Midbrain (tissue), 1 donor: ENCODE results near the gene GPC1.
"Not testable (repeated sequence)": the region's sequence is repeated elsewhere in the genome, so short reads cannot be mapped to it uniquely, and the experiment has no call there.

Experiments used
- DNase-seq: peaks from one replicate; lab custom pipeline; 2025; lab: John Stamatoyannopoulos, UW

The GPC1 gene

GRCh38 chr2:240435457-240435947, at the start of gene GPC1:
TSS of gene GPC1 (plus strand) at chr2:240435663. CDS start at chr2:240435919, 256 bp downstream.
- DNase-seq, result peak; percentile 61

- no peak for DNase-seq
Measured at GRCh38 chr2:240386326-240386725, 49.1 kb upstream of the GPC1 start.

- DNase-seq, result not testable (repeated sequence)
Measured at GRCh38 chr2:240386743-240387142, 48.7 kb upstream of the GPC1 start.

GRCh38 chr2:240387325-240387668, 48.2 kb upstream of the GPC1 start:
- no peak for DNase-seq

GRCh38 chr2:240387669-240388358, 47.6 kb upstream of the GPC1 start:
- DNase-seq, result peak; percentile 38

- DNase-seq, result no peak
Measured at GRCh38 chr2:240388471-240389301, 46.8 kb upstream of the GPC1 start.

- DNase-seq, result no peak
Measured at GRCh38 chr2:240389302-240389805, 46.1 kb upstream of the GPC1 start.

GRCh38 chr2:240390091-240391073, 45.1 kb upstream of the GPC1 start:
- no peak for DNase-seq

GRCh38 chr2:240391111-240392051, 44.1 kb upstream of the GPC1 start:
- DNase-seq, result no peak

GRCh38 chr2:240392084-240392947, 43.1 kb upstream of the GPC1 start:
- DNase-seq, result no peak

- DNase-seq, result no peak
Measured at GRCh38 chr2:240392948-240393830, 42.3 kb upstream of the GPC1 start.

- no peak for DNase-seq
Measured at GRCh38 chr2:240393831-240394410, 41.5 kb upstream of the GPC1 start.

GRCh38 chr2:240394549-240394948, 40.9 kb upstream of the GPC1 start:
- no peak for DNase-seq

GRCh38 chr2:240395448-240395847, 40.0 kb upstream of the GPC1 start:
- no peak for DNase-seq

GRCh38 chr2:240395896-240396622, 39.4 kb upstream of the GPC1 start:
- DNase-seq, result no peak

GRCh38 chr2:240396623-240397541, 38.6 kb upstream of the GPC1 start:
- no peak for DNase-seq

GRCh38 chr2:240397542-240397916, 37.9 kb upstream of the GPC1 start:
- no peak for DNase-seq
